ENCODE results near the gene RBM28.
"Not testable (repeated sequence)": the region's sequence is repeated elsewhere in the genome, so short reads cannot be mapped to it uniquely, and the experiment has no call there.

The RBM28 gene

DNA sequence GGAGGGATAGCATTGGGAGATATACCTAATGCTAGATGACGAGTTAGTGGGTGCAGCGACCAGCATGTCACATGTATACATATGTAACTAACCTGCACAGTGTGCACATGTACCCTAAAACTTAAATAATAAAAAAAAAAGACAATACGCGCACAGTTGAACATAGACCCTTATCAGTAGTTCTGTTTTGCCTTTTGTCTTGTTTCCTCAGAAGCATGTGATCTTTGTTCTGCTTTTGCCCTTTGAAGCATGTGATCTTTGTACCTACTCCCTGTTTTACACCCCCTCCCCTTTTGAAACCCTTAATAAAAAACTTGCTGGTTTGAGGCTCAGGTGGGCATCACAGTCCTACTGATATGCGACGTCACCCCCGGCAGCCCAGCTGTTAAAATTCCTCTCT lies 45.7 kb downstream of the RBM28 start:
- not testable (repeated sequence) for H3K9ac ChIP-seq (ENCODE audit: low read depth in 1 of 2, low read length in 2 of 2); H3K36me3 ChIP-seq (ENCODE audit: control insufficient read depth in 1 of 2, insufficient read depth in 2 of 2, low read length in 2 of 2); H3K27ac ChIP-seq (ENCODE audit: low read depth, low read length); H3K27me3 ChIP-seq (ENCODE audit: control insufficient read depth in 1 of 2, insufficient read depth in 2 of 2, low read length in 2 of 2); H3K9me3 ChIP-seq (ENCODE audit: control insufficient read depth in 1 of 2, low read length in 2 of 2); H3K4me3 ChIP-seq (ENCODE audit: low read depth in 1 of 2, low read length in 2 of 2)
- H3K4me1 ChIP-seq (ENCODE audit: control insufficient read depth in 1 of 2, insufficient read depth in 2 of 2, low read length in 2 of 2): peaks cover 8 to 11% of the 10 kb centered on the region in 2 donors

DNA sequence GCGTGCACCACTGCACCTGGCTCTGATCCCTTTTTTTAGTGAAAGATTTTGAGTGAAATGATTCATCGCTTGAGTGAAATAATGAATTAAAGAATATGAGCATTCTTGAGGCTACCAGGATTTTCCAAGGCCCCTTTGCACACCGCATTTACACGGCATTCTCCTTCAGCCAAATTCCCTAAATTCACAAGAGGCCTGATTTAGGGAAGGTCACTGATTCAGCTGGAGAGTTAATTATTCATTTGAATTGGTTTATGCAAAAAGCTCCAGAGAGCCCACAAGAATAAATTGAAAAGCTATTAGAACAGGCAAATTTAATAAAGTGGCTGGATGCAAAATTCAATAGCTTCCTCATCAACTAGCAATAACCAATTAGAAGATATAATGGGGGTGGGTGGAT lies 56.2 kb downstream of the RBM28 start:
- Histone ChIP-seq H3K9me3 (ENCODE audit: control insufficient read depth in 1 of 2, low read length in 2 of 2) (no peaks in the 10 kb centered on the region), H3K4me1 (ENCODE audit: control insufficient read depth in 1 of 2, insufficient read depth in 2 of 2, low read length in 2 of 2) (no peaks in the 10 kb centered on the region), H3K4me3 (ENCODE audit: low read depth in 1 of 2, low read length in 2 of 2) (no peak overlapping the region), H3K27ac (ENCODE audit: low read depth, low read length) (no peak overlapping the region), H3K36me3 (ENCODE audit: control insufficient read depth in 1 of 2, insufficient read depth in 2 of 2, low read length in 2 of 2) (no peaks in the 10 kb centered on the region), H3K9ac (ENCODE audit: low read depth in 1 of 2, low read length in 2 of 2) (no peak overlapping the region), H3K27me3 (ENCODE audit: control insufficient read depth in 1 of 2, insufficient read depth in 2 of 2, low read length in 2 of 2) (no peaks in the 10 kb centered on the region)

DNA sequence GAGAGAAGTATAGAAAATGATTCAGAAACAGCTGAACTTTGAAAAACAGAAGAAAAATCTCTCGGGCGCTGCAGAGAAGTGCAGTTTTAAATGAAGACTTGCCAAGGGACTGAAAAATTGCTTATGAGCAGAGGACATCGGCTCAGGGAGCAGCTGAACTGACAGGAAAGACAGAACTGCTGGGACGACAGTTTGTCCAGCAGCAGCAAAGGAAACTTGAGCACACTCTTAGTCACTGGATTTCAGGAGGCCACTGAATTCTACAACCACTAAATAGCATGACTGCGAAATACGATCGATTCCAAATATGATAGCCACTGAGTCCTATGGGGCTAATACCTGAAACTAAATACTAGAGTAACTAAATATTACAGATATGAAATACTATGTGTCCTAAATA lies 59.6 kb downstream of the RBM28 start:
- no peaks in the 10 kb centered on the region for H3K36me3 ChIP-seq (ENCODE audit: control insufficient read depth in 1 of 2, insufficient read depth in 2 of 2, low read length in 2 of 2)
- no peaks in the 10 kb centered on the region for H3K4me1 ChIP-seq (ENCODE audit: control insufficient read depth in 1 of 2, insufficient read depth in 2 of 2, low read length in 2 of 2)
- H3K9ac ChIP-seq (ENCODE audit: low read depth in 1 of 2, low read length in 2 of 2): no peak overlapping the region
- no peak overlapping the region for H3K4me3 ChIP-seq (ENCODE audit: low read depth in 1 of 2, low read length in 2 of 2)
- H3K27ac ChIP-seq (ENCODE audit: low read depth, low read length): no peak overlapping the region
- H3K27me3 ChIP-seq (ENCODE audit: control insufficient read depth in 1 of 2, insufficient read depth in 2 of 2, low read length in 2 of 2): no peaks in the 10 kb centered on the region
- peaks cover 5 to 10% of the 10 kb centered on the region in 2 donors for H3K9me3 ChIP-seq (ENCODE audit: control insufficient read depth in 1 of 2, low read length in 2 of 2)

DNA sequence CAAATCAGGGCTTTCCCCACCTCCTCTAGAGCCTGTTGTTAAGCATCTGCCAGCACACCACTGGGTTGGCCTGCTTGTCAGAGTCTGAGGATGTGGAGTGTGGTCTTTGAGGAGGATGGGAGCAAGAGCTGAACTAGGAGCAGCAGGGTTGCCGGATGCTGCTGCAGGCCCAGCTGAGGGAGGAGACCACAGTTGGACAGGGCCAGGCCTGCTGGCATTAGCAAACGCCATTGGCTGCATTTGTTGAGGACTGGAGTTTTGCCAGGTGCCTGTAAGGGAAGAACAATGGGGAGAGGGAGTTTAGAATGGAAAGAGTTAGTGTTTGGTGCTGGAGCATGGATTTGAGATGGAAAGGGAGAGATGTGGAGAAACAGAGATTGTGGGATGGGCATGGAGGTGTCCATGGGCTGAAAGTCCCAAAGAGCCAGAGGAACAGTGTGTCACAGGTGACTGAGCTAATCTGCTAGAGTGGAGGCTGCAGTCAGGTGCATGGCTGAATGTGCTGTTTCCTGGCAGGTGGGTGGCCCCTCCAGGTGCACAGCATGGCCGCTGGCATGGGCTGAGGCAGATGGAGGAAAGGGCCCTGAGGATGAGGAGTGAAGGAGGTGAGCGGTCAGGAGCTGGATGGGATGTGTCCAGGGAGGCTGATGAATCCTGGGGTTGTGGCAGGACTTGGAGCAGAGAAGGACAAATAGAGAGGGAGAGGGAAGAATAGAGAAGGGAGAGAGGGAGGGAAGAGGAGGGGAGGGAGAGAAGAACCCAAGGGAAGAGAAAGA lies 61.9 kb downstream of the RBM28 start:
- peaks cover 6 to 10% of the 10 kb centered on the region in 2 donors for H3K9me3 ChIP-seq (ENCODE audit: control insufficient read depth in 1 of 2, low read length in 2 of 2)
- no peaks in the 10 kb centered on the region for H3K36me3 ChIP-seq (ENCODE audit: control insufficient read depth in 1 of 2, insufficient read depth in 2 of 2, low read length in 2 of 2)
- H3K4me3 ChIP-seq (ENCODE audit: low read depth in 1 of 2, low read length in 2 of 2): no peak overlapping the region
- no peaks in the 10 kb centered on the region for H3K27me3 ChIP-seq (ENCODE audit: control insufficient read depth in 1 of 2, insufficient read depth in 2 of 2, low read length in 2 of 2)
- H3K27ac ChIP-seq (ENCODE audit: low read depth, low read length): no peak overlapping the region
- H3K4me1 ChIP-seq (ENCODE audit: control insufficient read depth in 1 of 2, insufficient read depth in 2 of 2, low read length in 2 of 2): no peaks in the 10 kb centered on the region
- no peak overlapping the region for H3K9ac ChIP-seq (ENCODE audit: low read depth in 1 of 2, low read length in 2 of 2)

DNA sequence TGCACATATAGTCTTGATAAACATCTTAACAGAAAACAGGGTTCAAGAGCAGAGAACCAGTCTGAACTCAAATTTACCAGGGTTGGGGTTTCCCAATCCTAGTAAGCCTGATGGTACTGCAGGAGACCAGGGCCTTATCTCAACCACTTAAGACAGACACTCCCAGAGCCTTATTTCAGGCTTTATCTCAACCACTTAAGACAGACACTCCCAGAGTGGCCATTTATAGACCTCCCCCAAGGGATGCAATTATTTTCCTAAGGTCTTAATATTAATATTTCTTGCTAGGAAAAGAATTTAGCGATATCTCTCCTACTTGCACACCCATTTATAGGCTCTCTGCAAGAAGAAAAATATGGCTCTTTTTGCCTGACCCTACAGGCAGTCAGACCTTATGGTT lies 63.3 kb downstream of the RBM28 start:
- not testable (repeated sequence) for H3K4me1 ChIP-seq (ENCODE audit: control insufficient read depth in 1 of 2, insufficient read depth in 2 of 2, low read length in 2 of 2); H3K27ac ChIP-seq (ENCODE audit: low read depth, low read length); H3K4me3 ChIP-seq (ENCODE audit: low read depth in 1 of 2, low read length in 2 of 2); H3K9ac ChIP-seq (ENCODE audit: low read depth in 1 of 2, low read length in 2 of 2); H3K9me3 ChIP-seq (ENCODE audit: control insufficient read depth in 1 of 2, low read length in 2 of 2); H3K27me3 ChIP-seq (ENCODE audit: control insufficient read depth in 1 of 2, insufficient read depth in 2 of 2, low read length in 2 of 2); H3K36me3 ChIP-seq (ENCODE audit: control insufficient read depth in 1 of 2, insufficient read depth in 2 of 2, low read length in 2 of 2)

DNA sequence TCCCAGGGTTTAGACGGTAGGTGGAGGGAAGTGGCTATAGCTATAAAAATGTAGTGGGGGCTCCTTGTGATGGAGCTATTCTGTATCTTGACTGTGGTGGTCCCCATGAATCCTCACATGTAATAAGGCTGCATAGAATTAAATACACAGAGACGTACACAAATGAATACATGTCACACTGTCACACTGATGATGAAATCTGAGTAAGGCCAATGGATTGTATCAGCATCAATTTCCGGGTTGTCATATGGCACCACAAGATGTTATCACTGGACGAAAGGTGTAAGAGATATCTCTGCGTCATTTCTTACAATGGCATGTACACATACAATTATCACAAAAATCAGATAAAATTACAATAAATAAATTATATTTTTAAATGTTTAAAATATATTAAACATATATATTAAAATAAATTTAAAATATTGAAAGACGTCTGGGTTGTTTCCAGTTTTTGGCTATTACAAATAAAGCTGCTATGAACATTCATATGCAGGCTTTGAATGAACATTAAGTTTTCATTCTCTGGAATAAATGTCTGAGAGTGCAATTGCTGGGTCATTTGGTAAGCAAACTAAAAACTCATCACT lies 64.5 kb downstream of the RBM28 start:
- peaks cover 6 to 10% of the 10 kb centered on the region in 2 donors for H3K9me3 ChIP-seq (ENCODE audit: control insufficient read depth in 1 of 2, low read length in 2 of 2)
- H3K4me1 ChIP-seq (ENCODE audit: control insufficient read depth in 1 of 2, insufficient read depth in 2 of 2, low read length in 2 of 2): peaks cover 0 to 4% of the 10 kb centered on the region in 2 donors
- H3K27ac ChIP-seq (ENCODE audit: low read depth, low read length): no peak overlapping the region
- H3K27me3 ChIP-seq (ENCODE audit: control insufficient read depth in 1 of 2, insufficient read depth in 2 of 2, low read length in 2 of 2): no peaks in the 10 kb centered on the region
- no peak overlapping the region for H3K9ac ChIP-seq (ENCODE audit: low read depth in 1 of 2, low read length in 2 of 2)
- no peaks in the 10 kb centered on the region for H3K36me3 ChIP-seq (ENCODE audit: control insufficient read depth in 1 of 2, insufficient read depth in 2 of 2, low read length in 2 of 2)
- no peak overlapping the region for H3K4me3 ChIP-seq (ENCODE audit: low read depth in 1 of 2, low read length in 2 of 2)

DNA sequence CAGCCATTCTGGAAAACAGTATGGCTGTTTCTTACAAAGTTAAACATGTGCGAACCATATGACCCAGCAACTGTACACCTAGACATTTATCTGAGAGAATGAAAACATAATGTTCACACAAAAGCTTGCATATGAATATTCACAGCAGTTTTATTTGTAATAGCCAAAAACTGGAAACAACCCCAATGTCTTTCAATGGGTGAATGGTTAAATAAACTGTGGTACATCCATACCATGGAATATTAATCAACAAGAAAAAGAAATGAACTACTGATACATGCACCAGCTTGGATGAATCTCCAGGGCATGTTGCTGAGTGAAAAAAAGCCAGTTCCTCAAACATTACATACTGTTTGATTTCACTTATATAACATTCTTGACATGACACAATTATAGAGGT lies 65.3 kb downstream of the RBM28 start:
- H3K9me3 ChIP-seq (ENCODE audit: control insufficient read depth in 1 of 2, low read length in 2 of 2): peaks cover 6 to 10% of the 10 kb centered on the region in 2 donors
- no peak overlapping the region for H3K27ac ChIP-seq (ENCODE audit: low read depth, low read length)
- no peaks in the 10 kb centered on the region for H3K27me3 ChIP-seq (ENCODE audit: control insufficient read depth in 1 of 2, insufficient read depth in 2 of 2, low read length in 2 of 2)
- peaks cover 0 to 4% of the 10 kb centered on the region in 2 donors for H3K4me1 ChIP-seq (ENCODE audit: control insufficient read depth in 1 of 2, insufficient read depth in 2 of 2, low read length in 2 of 2)
- H3K9ac ChIP-seq (ENCODE audit: low read depth in 1 of 2, low read length in 2 of 2): no peak overlapping the region
- no peaks in the 10 kb centered on the region for H3K36me3 ChIP-seq (ENCODE audit: control insufficient read depth in 1 of 2, insufficient read depth in 2 of 2, low read length in 2 of 2)
- H3K4me3 ChIP-seq (ENCODE audit: low read depth in 1 of 2, low read length in 2 of 2): no peak overlapping the region

DNA sequence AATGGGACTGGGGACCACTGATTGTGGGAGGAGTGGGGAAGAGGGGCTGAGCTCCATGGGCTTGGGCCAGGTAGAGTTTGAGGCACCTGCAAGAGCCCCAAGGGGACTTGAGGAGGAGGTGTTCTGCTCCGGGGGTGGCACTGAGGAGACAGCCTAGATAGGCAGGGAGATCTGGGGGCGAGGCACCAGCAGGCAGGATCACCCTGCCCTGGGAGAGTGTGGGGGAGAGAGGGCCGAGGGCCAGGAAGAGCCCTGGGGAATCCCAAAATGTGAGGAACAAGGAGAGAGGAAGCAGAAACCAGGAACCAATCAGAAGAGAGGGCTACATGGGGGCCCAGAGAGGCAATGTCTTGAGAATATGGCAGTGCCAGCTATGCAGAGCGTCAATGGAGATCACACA lies 68.0 kb downstream of the RBM28 start:
- Histone ChIP-seq H3K27ac (ENCODE audit: low read depth, low read length) (no peak overlapping the region), H3K27me3 (ENCODE audit: control insufficient read depth in 1 of 2, insufficient read depth in 2 of 2, low read length in 2 of 2) (peaks cover 9 to 12% of the 10 kb centered on the region in 2 donors), H3K36me3 (ENCODE audit: control insufficient read depth in 1 of 2, insufficient read depth in 2 of 2, low read length in 2 of 2) (no peaks in the 10 kb centered on the region), H3K9me3 (ENCODE audit: control insufficient read depth in 1 of 2, low read length in 2 of 2) (peaks cover 6% of the 10 kb centered on the region in 2 donors), H3K4me3 (ENCODE audit: low read depth in 1 of 2, low read length in 2 of 2) (no peak overlapping the region), H3K4me1 (ENCODE audit: control insufficient read depth in 1 of 2, insufficient read depth in 2 of 2, low read length in 2 of 2) (peaks cover 8 to 13% of the 10 kb centered on the region in 2 donors), H3K9ac (ENCODE audit: low read depth in 1 of 2, low read length in 2 of 2) (no peak overlapping the region)

DNA sequence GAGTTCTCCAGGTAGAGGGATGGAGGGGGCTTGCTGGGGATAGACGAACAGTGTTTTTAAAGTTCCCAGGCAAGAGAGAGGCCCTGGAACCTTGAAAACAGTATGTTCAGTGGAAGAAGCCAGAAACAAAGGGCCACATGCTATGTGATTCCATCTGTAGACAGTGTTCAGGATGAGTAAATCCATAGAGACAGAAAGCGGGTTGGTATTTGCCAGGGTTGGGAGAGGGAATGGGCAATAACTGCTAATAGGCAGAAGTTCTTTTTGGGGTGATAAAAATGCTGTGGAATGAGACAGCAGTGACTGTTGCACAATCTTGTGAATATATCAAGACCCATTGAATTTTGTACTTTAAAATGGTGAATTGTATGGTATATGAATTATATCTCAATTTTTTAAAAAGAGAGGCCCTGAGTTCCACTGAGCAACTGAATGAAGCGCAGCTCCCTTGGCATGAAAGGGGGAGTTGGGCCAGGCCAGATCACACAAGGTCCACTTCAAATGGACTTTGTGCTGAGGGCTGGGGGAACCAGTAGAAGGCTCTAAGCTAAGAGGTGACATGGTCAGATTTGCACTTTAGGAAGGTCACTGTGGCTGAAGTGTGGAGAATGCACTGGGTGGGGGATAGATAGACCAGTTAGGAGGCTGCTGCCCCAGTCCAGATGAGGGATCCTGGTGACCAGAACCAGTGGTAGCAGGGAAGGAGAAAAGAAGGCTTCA lies 68.7 kb downstream of the RBM28 start:
- Histone ChIP-seq H3K36me3 (ENCODE audit: control insufficient read depth in 1 of 2, insufficient read depth in 2 of 2, low read length in 2 of 2) (no peaks in the 10 kb centered on the region), H3K27ac (ENCODE audit: low read depth, low read length) (no peak overlapping the region)

DNA sequence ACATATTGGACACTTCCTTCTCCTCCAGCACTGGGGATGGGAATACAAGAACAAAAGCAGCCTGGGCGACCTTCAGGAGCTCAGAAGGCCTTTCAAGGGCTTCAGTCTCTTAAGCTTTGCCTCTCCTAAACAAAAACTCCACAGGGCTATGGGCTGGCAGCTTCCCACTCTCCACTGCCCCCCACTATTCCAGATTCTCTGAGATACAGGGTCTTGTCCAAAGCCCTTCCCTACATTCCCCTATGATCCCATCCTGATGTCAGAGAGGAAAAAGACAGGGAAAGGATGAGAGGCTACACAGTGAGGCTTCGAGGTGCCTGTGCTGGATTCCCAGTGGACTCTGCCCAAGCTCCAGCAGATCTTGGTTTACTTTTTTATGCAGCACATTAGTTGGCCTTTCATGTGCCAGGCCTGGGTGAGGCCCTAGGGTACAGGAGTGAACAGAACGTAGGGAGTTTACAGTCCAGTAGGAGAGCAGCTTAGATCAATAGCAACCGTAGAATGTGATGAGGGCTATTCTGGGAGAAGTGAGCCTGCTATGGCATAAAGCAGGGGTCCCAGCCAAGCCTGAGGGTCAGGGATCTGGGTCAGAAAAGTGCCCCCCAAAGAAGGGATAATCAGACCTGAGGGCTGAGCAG lies 69.3 kb downstream of the RBM28 start:
- H3K9ac ChIP-seq (ENCODE audit: low read depth in 1 of 2, low read length in 2 of 2): no peak overlapping the region
- no peak overlapping the region for H3K4me3 ChIP-seq (ENCODE audit: low read depth in 1 of 2, low read length in 2 of 2)
- peaks cover 8 to 15% of the 10 kb centered on the region in 2 donors for H3K4me1 ChIP-seq (ENCODE audit: control insufficient read depth in 1 of 2, insufficient read depth in 2 of 2, low read length in 2 of 2)
- peaks cover 0 to 3% of the 10 kb centered on the region in 2 donors for H3K9me3 ChIP-seq (ENCODE audit: control insufficient read depth in 1 of 2, low read length in 2 of 2)
- H3K27ac ChIP-seq (ENCODE audit: low read depth, low read length): no peak overlapping the region
- H3K27me3 ChIP-seq (ENCODE audit: control insufficient read depth in 1 of 2, insufficient read depth in 2 of 2, low read length in 2 of 2): peaks cover 12% of the 10 kb centered on the region in 2 donors
- no peaks in the 10 kb centered on the region for H3K36me3 ChIP-seq (ENCODE audit: control insufficient read depth in 1 of 2, insufficient read depth in 2 of 2, low read length in 2 of 2)

More for the DNA sequence above, 68.7 kb downstream of the RBM28 start:
- peaks cover under 1 to 3% of the 10 kb centered on the region in 2 donors for H3K9me3 ChIP-seq (ENCODE audit: control insufficient read depth in 1 of 2, low read length in 2 of 2)
- H3K4me1 ChIP-seq (ENCODE audit: control insufficient read depth in 1 of 2, insufficient read depth in 2 of 2, low read length in 2 of 2): peaks cover 8 to 15% of the 10 kb centered on the region in 2 donors
- no peak overlapping the region for H3K4me3 ChIP-seq (ENCODE audit: low read depth in 1 of 2, low read length in 2 of 2)
- H3K9ac ChIP-seq (ENCODE audit: low read depth in 1 of 2, low read length in 2 of 2): no peak overlapping the region
- peaks cover 12% of the 10 kb centered on the region in 2 donors for H3K27me3 ChIP-seq (ENCODE audit: control insufficient read depth in 1 of 2, insufficient read depth in 2 of 2, low read length in 2 of 2)
